ENCODE measurements around the gene PDE3B. TPM values are rescaled to one million over a fixed set of nuclear protein-coding genes. Genes with fewer than 3 reads are reported as not detected.

The PDE3B gene
- total and polyA plus RNA-seq, 2 of the 8 experiments (the other 6 are each of a cell fraction or from before 2014, with no cell fraction given) = 2.7 to 10.9 TPM

GRCh38 chr11:14892577-14892976 is 249.0 kb downstream of the PDE3B start:
- Histone ChIP-seq H2AFZ (ENCODE audit: low read length) (no peak overlapping the region), H4K8ac (ENCODE audit: extremely low read depth, insufficient read depth, low read length) (no peak overlapping the region), H3K9me3 (ENCODE audit: insufficient read depth in 2 of 2, low read depth in 1 of 2, low read length in 1 of 2) (no peaks in the 10 kb centered on the region; a peak in 1 of 4 replicates), H3K56ac (replicated peaks; ENCODE audit: insufficient read length, low read depth, low read length) (no peak overlapping the region), H3K79me2 (ENCODE audit: control insufficient read depth in 1 of 2, insufficient read depth in 2 of 2, low read length in 2 of 2) (no peaks in the 10 kb centered on the region), H3K9ac (replicated peaks in 1 of 4; ENCODE audit: extremely low read depth in 1 of 4, low read depth in 3 of 4, low read length in 3 of 4) (no peak overlapping the region), H2BK15ac (ENCODE audit: low read length) (0 out of 2 replicates have a peak overlapping the region, but pooled peaks have one; percentile 1), H2AK5ac (ENCODE audit: low read depth, low read length) (no peak overlapping the region), H3K79me1 (ENCODE audit: low read depth, low read length) (no peaks in the 10 kb centered on the region), H3K14ac (ENCODE audit: insufficient read length) (no peak overlapping the region), H2BK12ac (ENCODE audit: low read depth, low read length) (no peak overlapping the region), H3K4me3 (ENCODE audit: extremely low read depth in 1 of 4, insufficient read depth in 2 of 4, low read depth in 3 of 4, low read length in 4 of 4) (peak overlapping the region; percentile 3 to 62 (median 29); a peak in 5 of 8 replicates), H3K4me1 (replicated peaks in 1 of 4; ENCODE audit: control insufficient read depth in 3 of 4, insufficient read depth in 4 of 4, low read length in 3 of 4) (no peaks in the 10 kb centered on the region; a peak in 2 of 7 replicates), H3K27ac (ENCODE audit: low read depth, low read length) (no peak overlapping the region), H4K5ac (ENCODE audit: insufficient read length, low read depth, low read length) (no peak overlapping the region), H3K4me2 (ENCODE audit: insufficient read depth in 1 of 2, low read depth in 2 of 2, low read length in 2 of 2) (peak overlapping the region; percentile 74 to 92), H3K18ac (ENCODE audit: extremely low read depth, low read length) (no peak overlapping the region), H2BK120ac (replicated peaks; ENCODE audit: low read depth, low read length) (no peak overlapping the region), H3K4ac (replicated peaks; ENCODE audit: insufficient read length, low read depth, low read length) (no peak overlapping the region), H2BK20ac (ENCODE audit: low read length) (no peak overlapping the region), H3K23me2 (ENCODE audit: low read depth, low read length) (peaks cover 8% of the 10 kb centered on the region; the same call in 1 of the 2 replicates), H4K91ac (replicated peaks; ENCODE audit: insufficient read length, low read length) (no peak overlapping the region), H3K23ac (ENCODE audit: insufficient read length) (no peak overlapping the region), H3K27me3 (replicated peaks in 1 of 4; ENCODE audit: control insufficient read depth in 3 of 4, extremely low read depth in 1 of 4, insufficient read depth in 3 of 4, low read length in 3 of 4) (peaks cover 0 to 4% (median 4%) of the 10 kb centered on the region in 4 experiments; a peak in 2 of 7 replicates), H2BK5ac (ENCODE audit: low read depth, low read length) (no peak overlapping the region), H3K36me3 (ENCODE audit: control insufficient read depth in 2 of 4, insufficient read depth in 4 of 4, low read length in 3 of 4) (no peaks in the 10 kb centered on the region), H4K20me1 (replicated peaks in 1 of 2; ENCODE audit: control insufficient read depth in 1 of 2, insufficient read depth in 2 of 2, low read length in 2 of 2) (no peaks in the 10 kb centered on the region)
- DNase-seq (ENCODE audit: low read depth in 1 of 2, low spot score in 2 of 2) (no peak), FAIRE-seq (no peak)
- 93% methylated on average over 2 of the region's 2 CpGs; no CpG with 5 or more reads in 1 of the 2 experiments for WGBS, 2 experiments (ENCODE audit: extremely low coverage in 1 of 2, insufficient coverage in 1 of 2, insufficient read length in 1 of 2, insufficient replicate concordance in 2 of 2, low coverage in 1 of 2, low lambda C conversion rate in 2 of 2, missing lambda C conversion rate in 1 of 2)
- POLR2A ChIA-PET (ENCODE audit: partially characterized antibody) = interaction anchor here (1.0 to 1.9 kb wide), 3 partner anchors 248 to 392 kb away, joined by 3 to 10 read pairs (median 3); partner anchors contain the start of genes COPB1, PDE3B and PSMA1
- CTCF ChIA-PET (ENCODE audit: partially characterized antibody) = interaction anchor here (1.0 to 4.6 kb wide), 6 partner anchors 10 to 270 kb away, joined by 3 to 54 read pairs (median 5); no protein-coding TSS in a partner anchor
- TF ChIP-seq TAF7 (optimal IDR thresholded peaks at IDR 0.05; ENCODE audit: borderline replicate concordance, low read depth, low read length) = no peak
- no peak for TF ChIP-seq RBBP5 (IDR thresholded peaks at IDR 0.05; ENCODE audit: borderline replicate concordance, low read depth, low read length)
- TF ChIP-seq JUN (IDR thresholded peaks at IDR 0.05; ENCODE audit: low read depth, low read length) = no peak
- TF ChIP-seq KDM5A (IDR thresholded peaks at IDR 0.05; ENCODE audit: low read length) = no peak
- TF ChIP-seq BACH1 (IDR thresholded peaks at IDR 0.05; ENCODE audit: low read length) = no peak
- no peak for TF ChIP-seq GABPA (IDR thresholded peaks at IDR 0.05; ENCODE audit: borderline replicate concordance, insufficient read depth, low read length)
- no peak for TF ChIP-seq CHD2 (IDR thresholded peaks at IDR 0.05; ENCODE audit: low read length)
- TF ChIP-seq USF2 (IDR thresholded peaks at IDR 0.05; ENCODE audit: low read length) = no peak
- no peak for TF ChIP-seq GTF2F1 (IDR thresholded peaks at IDR 0.05; ENCODE audit: borderline replicate concordance, low read depth, low read length)
- TF ChIP-seq ATF2 (IDR thresholded peaks at IDR 0.05; ENCODE audit: low read length) = no peak
- TF ChIP-seq POU5F1 (IDR thresholded peaks at IDR 0.05; ENCODE audit: low read depth, low read length) = no peak

Measured in H1 (cell line).